ENCODE measurements around the gene GLTP. TPM values are rescaled to one million over a fixed set of nuclear protein-coding genes. Genes with fewer than 3 reads are reported as not detected.

Gene GLTP
- total RNA-seq, 4 donors from 2014 or later = 8.7 to 53.9 (median 24.6) TPM

DNA sequence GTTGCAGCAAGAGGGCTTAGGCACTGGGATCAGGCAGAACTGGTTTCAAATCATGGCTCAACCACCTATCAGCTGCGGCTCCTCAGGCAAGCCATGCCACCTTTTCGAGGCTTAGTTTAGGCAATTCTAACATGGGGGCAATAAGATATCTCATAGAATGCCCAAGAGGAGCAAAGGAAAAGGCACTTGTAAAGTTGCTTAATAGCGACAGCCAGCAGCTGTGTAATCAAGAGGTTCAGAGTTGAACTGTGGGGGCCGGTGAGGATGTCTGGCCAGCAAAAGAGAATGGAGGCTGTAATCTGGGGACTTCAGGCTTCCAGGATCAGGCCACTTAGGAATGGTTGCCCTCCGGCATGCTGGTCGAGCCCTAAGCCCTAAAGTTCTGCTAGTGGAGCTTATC lies 16.7 kb upstream of the GLTP start:
- intact Hi-C loops (cut with DNase I; ENCODE audit: low total_unique reads) = no loop called here
- no peak overlapping the region for H3K4me3 ChIP-seq
- TF ChIP-seq POLR2A (IDR thresholded peaks at IDR 0.05) = no peak
- TF ChIP-seq, protein P1, sequence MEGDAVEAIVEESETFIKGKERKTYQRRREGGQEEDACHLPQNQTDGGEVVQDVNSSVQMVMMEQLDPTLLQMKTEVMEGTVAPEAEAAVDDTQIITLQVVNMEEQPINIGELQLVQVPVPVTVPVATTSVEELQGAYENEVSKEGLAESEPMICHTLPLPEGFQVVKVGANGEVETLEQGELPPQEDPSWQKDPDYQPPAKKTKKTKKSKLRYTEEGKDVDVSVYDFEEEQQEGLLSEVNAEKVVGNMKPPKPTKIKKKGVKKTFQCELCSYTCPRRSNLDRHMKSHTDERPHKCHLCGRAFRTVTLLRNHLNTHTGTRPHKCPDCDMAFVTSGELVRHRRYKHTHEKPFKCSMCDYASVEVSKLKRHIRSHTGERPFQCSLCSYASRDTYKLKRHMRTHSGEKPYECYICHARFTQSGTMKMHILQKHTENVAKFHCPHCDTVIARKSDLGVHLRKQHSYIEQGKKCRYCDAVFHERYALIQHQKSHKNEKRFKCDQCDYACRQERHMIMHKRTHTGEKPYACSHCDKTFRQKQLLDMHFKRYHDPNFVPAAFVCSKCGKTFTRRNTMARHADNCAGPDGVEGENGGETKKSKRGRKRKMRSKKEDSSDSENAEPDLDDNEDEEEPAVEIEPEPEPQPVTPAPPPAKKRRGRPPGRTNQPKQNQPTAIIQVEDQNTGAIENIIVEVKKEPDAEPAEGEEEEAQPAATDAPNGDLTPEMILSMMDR (IDR thresholded peaks at IDR 0.05) = no peak
- H3K27me3 ChIP-seq = no peaks in the 10 kb centered on the region
- no peak overlapping the region for H3K27ac ChIP-seq
- no peaks in the 10 kb centered on the region for H3K9me3 ChIP-seq
- DNase-seq = no peak
- H3K4me1 ChIP-seq = no peaks in the 10 kb centered on the region
- H3K36me3 ChIP-seq = no peaks in the 10 kb centered on the region

DNA sequence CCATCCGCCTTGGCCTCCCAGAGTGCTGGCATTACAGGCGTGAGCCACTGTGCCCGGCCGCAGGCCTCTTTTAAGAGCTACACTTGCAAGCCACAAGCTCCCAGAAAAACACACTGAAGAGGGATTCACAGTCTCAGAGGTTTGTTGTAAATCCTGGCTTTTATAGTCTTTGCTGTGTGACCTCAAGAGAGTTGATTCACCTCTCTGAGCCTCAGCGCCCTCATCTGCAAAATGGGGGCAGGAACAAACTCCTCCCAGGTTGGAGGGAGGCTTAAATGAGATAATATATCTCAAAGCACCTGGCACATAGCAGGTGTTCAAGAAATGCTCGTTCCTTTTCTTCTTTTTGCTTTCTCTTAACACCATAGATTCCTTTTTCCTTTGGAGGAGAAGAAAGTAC lies 15.8 kb upstream of the GLTP start:
- no peak overlapping the region for H3K4me3 ChIP-seq
- DNase-seq = no peak
- TF ChIP-seq, protein P1 (IDR thresholded peaks at IDR 0.05) = no peak
- no peak for TF ChIP-seq POLR2A (IDR thresholded peaks at IDR 0.05)
- no peaks in the 10 kb centered on the region for H3K36me3 ChIP-seq
- no peak overlapping the region for H3K27ac ChIP-seq
- H3K9me3 ChIP-seq = no peaks in the 10 kb centered on the region
- no peaks in the 10 kb centered on the region for H3K27me3 ChIP-seq
- intact Hi-C loops (cut with DNase I; ENCODE audit: low total_unique reads) = no loop called here
- H3K4me1 ChIP-seq = no peaks in the 10 kb centered on the region

DNA sequence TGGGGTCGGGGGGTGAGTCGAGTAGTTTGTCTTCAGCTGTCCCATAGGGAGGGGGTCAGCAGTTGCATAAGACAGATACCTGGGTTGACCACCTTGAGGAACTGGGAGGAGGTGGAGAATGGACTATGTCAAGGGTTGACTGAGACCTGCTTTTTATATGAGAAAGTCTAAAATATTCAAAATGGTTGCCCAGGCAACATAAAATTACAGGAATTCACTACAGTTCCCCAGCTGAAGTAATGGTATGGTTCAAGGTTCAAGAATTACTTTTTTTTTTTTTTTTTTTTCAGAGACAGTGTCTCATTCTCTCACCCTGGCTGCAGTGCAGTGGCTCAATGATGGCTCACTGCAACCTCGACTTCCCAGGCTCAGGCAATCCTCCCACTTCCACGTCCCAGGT lies 14.6 kb upstream of the GLTP start:
- Histone ChIP-seq H3K4me1 (no peaks in the 10 kb centered on the region), H3K27ac (no peak overlapping the region), H3K36me3 (no peaks in the 10 kb centered on the region), H3K9me3 (no peaks in the 10 kb centered on the region), H3K27me3 (no peaks in the 10 kb centered on the region), H3K4me3 (no peak overlapping the region)
- TF ChIP-seq, protein P1 (IDR thresholded peaks at IDR 0.05) = no peak
- TF ChIP-seq POLR2A (IDR thresholded peaks at IDR 0.05) = no peak
- intact Hi-C loops (cut with DNase I; ENCODE audit: low total_unique reads) = no loop called here
- DNase-seq = no peak

DNA sequence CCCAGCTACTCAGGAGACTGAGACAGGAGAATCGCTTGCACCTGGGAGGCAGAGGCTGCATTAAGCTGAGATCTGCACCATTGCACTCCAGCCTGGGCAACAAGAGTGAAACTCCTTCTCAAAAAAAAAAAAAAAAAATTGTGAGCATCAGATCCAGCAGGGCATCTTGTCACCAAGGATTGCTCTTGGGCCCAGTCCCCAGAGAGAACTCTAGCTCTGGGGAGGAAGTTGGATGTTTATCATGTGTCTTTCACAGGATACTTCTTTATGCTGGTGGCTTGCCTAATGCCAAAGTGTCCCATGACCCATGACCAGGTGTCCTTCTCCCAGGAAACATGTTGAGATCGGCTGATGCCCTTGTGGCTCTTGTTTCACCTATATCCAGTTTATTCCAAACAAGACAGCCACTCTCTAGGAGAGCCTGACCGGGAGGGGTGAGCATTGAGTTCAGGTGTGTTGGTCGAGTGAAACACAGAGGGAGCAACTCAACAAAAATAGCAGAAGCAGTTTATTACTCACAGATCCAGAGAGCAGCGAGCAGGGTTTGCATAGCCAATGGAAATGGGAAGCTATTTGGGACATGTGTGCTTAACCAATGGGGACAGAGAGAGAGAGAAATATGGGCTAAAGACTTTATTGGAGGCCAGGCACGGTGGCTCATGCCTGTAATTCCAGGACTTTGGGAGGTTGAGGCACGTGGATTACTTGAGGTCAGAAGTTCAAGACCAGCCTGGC lies 13.1 kb upstream of the GLTP start:
- intact Hi-C loops (cut with DNase I; ENCODE audit: low total_unique reads) = no loop called here
- Histone ChIP-seq H3K36me3 (no peaks in the 10 kb centered on the region), H3K27me3 (no peaks in the 10 kb centered on the region), H3K9me3 (no peaks in the 10 kb centered on the region), H3K27ac (no peak overlapping the region), H3K4me3 (no peak overlapping the region), H3K4me1 (no peaks in the 10 kb centered on the region)
- TF ChIP-seq, protein P1 (IDR thresholded peaks at IDR 0.05) = no peak
- no peak for TF ChIP-seq POLR2A (IDR thresholded peaks at IDR 0.05)
- no peak for DNase-seq

DNA sequence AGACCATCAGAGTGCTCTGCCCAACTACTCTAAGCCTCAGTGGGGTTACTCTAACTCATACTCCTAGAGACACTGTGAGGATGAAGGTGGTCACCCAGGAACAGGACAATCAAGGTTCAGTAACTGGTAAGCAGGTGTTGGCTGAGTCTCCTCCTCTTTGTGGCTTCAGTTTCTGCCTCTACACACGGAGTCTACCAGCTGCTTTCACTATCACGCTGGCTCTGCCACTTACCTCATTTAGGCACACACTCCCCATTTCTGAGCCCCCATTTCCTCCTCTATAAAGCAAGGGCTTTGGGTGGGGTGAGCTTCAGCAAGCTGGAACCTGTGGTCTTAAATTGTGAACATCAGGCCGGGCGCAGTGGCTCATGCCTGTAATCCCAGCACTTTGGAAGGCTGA lies 12.4 kb upstream of the GLTP start:
- no peak overlapping the region for H3K27ac ChIP-seq
- no peaks in the 10 kb centered on the region for H3K27me3 ChIP-seq
- no peaks in the 10 kb centered on the region for H3K36me3 ChIP-seq
- intact Hi-C loops (cut with DNase I; ENCODE audit: low total_unique reads) = no loop called here
- H3K4me1 ChIP-seq = no peaks in the 10 kb centered on the region
- no peaks in the 10 kb centered on the region for H3K9me3 ChIP-seq
- DNase-seq = no peak
- no peak for TF ChIP-seq POLR2A (IDR thresholded peaks at IDR 0.05)
- TF ChIP-seq, protein P1 (IDR thresholded peaks at IDR 0.05) = no peak
- H3K4me3 ChIP-seq = no peak overlapping the region
